ENCODE results near the gene OTUD1. TPM values are rescaled to one million over a fixed set of nuclear protein-coding genes. Genes with fewer than 3 reads are reported as not detected.

The OTUD1 gene
- total and polyA plus RNA-seq, 2 donors (not counting 1 experiment from before 2014, with no cell fraction given) = 69.0 to 92.8 TPM

DNA sequence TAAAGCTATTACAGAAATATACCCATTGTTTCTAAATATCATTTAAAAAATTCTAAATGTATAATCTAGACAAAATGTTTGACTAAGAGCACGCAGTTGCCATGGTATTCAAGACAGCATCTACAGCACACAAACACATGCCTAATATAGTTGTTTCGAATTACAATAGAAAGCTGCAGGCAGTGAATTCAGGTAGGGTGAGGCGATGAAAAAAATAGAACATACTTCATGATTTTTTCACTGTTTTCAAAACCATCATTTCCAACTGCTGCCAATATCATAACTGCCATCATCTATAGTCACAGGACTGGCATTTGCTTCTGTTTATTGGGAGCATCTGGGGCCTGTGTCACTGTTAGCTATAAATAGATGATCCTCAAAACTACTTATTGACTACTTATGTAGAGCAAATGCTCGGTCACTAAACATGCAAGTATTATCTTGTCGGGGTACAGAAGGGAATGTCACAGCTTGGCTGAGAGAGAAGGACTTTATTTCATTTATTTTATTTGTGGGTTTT lies 34.4 kb upstream of the OTUD1 start:
- no peak for TF ChIP-seq EZH2 (IDR thresholded peaks at IDR 0.05; ENCODE audit: borderline replicate concordance, insufficient read depth, low read depth, low read length, poor library complexity, severe bottlenecking)
- TF ChIP-seq, protein P1, sequence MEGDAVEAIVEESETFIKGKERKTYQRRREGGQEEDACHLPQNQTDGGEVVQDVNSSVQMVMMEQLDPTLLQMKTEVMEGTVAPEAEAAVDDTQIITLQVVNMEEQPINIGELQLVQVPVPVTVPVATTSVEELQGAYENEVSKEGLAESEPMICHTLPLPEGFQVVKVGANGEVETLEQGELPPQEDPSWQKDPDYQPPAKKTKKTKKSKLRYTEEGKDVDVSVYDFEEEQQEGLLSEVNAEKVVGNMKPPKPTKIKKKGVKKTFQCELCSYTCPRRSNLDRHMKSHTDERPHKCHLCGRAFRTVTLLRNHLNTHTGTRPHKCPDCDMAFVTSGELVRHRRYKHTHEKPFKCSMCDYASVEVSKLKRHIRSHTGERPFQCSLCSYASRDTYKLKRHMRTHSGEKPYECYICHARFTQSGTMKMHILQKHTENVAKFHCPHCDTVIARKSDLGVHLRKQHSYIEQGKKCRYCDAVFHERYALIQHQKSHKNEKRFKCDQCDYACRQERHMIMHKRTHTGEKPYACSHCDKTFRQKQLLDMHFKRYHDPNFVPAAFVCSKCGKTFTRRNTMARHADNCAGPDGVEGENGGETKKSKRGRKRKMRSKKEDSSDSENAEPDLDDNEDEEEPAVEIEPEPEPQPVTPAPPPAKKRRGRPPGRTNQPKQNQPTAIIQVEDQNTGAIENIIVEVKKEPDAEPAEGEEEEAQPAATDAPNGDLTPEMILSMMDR (IDR thresholded peaks at IDR 0.05) = no peak
- H3K4me2 ChIP-seq (replicated peaks; ENCODE audit: low read depth, low read length, poor library complexity, severe bottlenecking) = no peak overlapping the region
- H3K9ac ChIP-seq (ENCODE audit: low read length) = no peak overlapping the region
- intact Hi-C loops (cut with micrococcal nuclease) = no loop called here
- no peaks in the 10 kb centered on the region for H3K27me3 ChIP-seq (replicated peaks in 1 of 4; ENCODE audit: control extremely low read depth in 1 of 4, control insufficient read depth in 3 of 4, insufficient read depth in 4 of 4, low read length in 3 of 4)
- no peak overlapping the region for H3K27ac Mint-ChIP-seq
- no peaks in the 10 kb centered on the region for H3K36me3 ChIP-seq (replicated peaks in 1 of 2; ENCODE audit: control extremely low read depth in 1 of 2, control insufficient read depth in 1 of 2, extremely low read depth in 1 of 2, insufficient read depth in 2 of 2, low read length in 1 of 2)
- H3K9me3 ChIP-seq (ENCODE audit: control extremely low read depth in 1 of 3, control insufficient read depth in 2 of 3, insufficient read depth in 1 of 3, low read length in 2 of 3) = no peaks in the 10 kb centered on the region
- no peak overlapping the region for H3K27ac ChIP-seq (ENCODE audit: low read length in 2 of 2)
- no peaks in the 10 kb centered on the region for H3K27me3 Mint-ChIP-seq
- H3K4me1 ChIP-seq (ENCODE audit: control insufficient read depth in 2 of 2, insufficient read depth in 2 of 2, low read length in 2 of 2) = no peaks in the 10 kb centered on the region
- CTCF ChIA-PET = interaction anchor here (1.1 kb wide), 1 partner anchor 89 kb away, joined by 3 read pairs; no protein-coding TSS in a partner anchor
- H2AFZ ChIP-seq (ENCODE audit: insufficient read depth, low read depth, low read length, poor library complexity, severe bottlenecking) = no peak overlapping the region
- no peaks in the 10 kb centered on the region for H3K4me1 Mint-ChIP-seq
- no peaks in the 10 kb centered on the region for H3K79me2 ChIP-seq (ENCODE audit: control insufficient read depth, insufficient read depth, low read length)
- DNase-seq = no peak
- POLR2A ChIA-PET = no interaction called here
- WGBS (ENCODE audit: insufficient coverage) = no CpG with 5 or more reads among the region's 5 CpGs
- H4K20me1 ChIP-seq (ENCODE audit: control insufficient read depth, insufficient read depth, low read length, poor library complexity, severe bottlenecking) = no peaks in the 10 kb centered on the region
- no peak for ATAC-seq (ENCODE audit: low read depth)
- H3K9me3 Mint-ChIP-seq (ENCODE audit: insufficient read depth) = no peaks in the 10 kb centered on the region
- no peak overlapping the region for H3K4me3 Mint-ChIP-seq
- no peak overlapping the region for H3K4me3 ChIP-seq (ENCODE audit: control extremely low read depth in 1 of 5, extremely low read depth in 1 of 5, insufficient read depth in 1 of 5, low read depth in 2 of 5, low read length in 4 of 5)

DNA sequence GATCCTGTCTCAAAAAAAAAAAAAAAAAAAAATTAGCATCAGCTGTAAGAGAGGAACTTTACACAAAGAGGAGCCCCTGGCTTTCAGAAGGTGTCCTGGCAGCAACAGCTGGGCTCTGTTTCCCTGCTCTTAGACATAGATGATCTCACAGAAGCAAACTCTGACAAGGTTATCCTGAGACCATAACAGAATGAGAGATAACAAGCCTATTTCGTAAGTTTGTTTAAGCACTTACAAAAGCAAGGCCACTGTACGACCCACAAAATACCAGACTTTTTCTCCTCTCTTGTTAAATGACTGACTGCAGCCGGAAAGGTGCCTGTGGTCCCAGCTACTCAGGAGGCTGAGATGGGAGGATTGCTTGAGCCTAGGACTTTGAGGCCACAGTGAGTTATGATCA lies 33.3 kb upstream of the OTUD1 start:
- no peaks in the 10 kb centered on the region for H4K20me1 ChIP-seq (ENCODE audit: control insufficient read depth, insufficient read depth, low read length, poor library complexity, severe bottlenecking)
- no peak overlapping the region for H3K4me2 ChIP-seq (replicated peaks; ENCODE audit: low read depth, low read length, poor library complexity, severe bottlenecking)
- Mint-ChIP-seq H3K27ac (no peak overlapping the region), H3K27me3 (no peaks in the 10 kb centered on the region), H3K9me3 (ENCODE audit: insufficient read depth) (no peaks in the 10 kb centered on the region), H3K4me3 (no peak overlapping the region), H3K4me1 (no peaks in the 10 kb centered on the region)
- no peak overlapping the region for H3K9ac ChIP-seq (ENCODE audit: low read length)
- no peak overlapping the region for H2AFZ ChIP-seq (ENCODE audit: insufficient read depth, low read depth, low read length, poor library complexity, severe bottlenecking)
- no CpG with 5 or more reads among the region's 3 CpGs for WGBS (ENCODE audit: insufficient coverage)
- H3K79me2 ChIP-seq (ENCODE audit: control insufficient read depth, insufficient read depth, low read length) = no peaks in the 10 kb centered on the region
- DNase-seq (no peak), ATAC-seq (ENCODE audit: low read depth) (no peak)
- no peak overlapping the region for H3K4me3 ChIP-seq (ENCODE audit: control extremely low read depth in 1 of 5, extremely low read depth in 1 of 5, insufficient read depth in 1 of 5, low read depth in 2 of 5, low read length in 4 of 5)
- intact Hi-C loops (cut with micrococcal nuclease) = no loop called here
- ChIA-PET POLR2A (no interaction called here), CTCF (no interaction called here)
- no peaks in the 10 kb centered on the region for H3K27me3 ChIP-seq (replicated peaks in 1 of 4; ENCODE audit: control extremely low read depth in 1 of 4, control insufficient read depth in 3 of 4, insufficient read depth in 4 of 4, low read length in 3 of 4)
- no peak overlapping the region for H3K27ac ChIP-seq (ENCODE audit: low read length in 2 of 2)
- H3K9me3 ChIP-seq (ENCODE audit: control extremely low read depth in 1 of 3, control insufficient read depth in 2 of 3, insufficient read depth in 1 of 3, low read length in 2 of 3) = no peaks in the 10 kb centered on the region
- TF ChIP-seq, protein P1 (IDR thresholded peaks at IDR 0.05) = no peak
- TF ChIP-seq EZH2 (IDR thresholded peaks at IDR 0.05; ENCODE audit: borderline replicate concordance, insufficient read depth, low read depth, low read length, poor library complexity, severe bottlenecking) = no peak
- H3K4me1 ChIP-seq (ENCODE audit: control insufficient read depth in 2 of 2, insufficient read depth in 2 of 2, low read length in 2 of 2) = no peaks in the 10 kb centered on the region
- H3K36me3 ChIP-seq (replicated peaks in 1 of 2; ENCODE audit: control extremely low read depth in 1 of 2, control insufficient read depth in 1 of 2, extremely low read depth in 1 of 2, insufficient read depth in 2 of 2, low read length in 1 of 2) = no peaks in the 10 kb centered on the region
